Measurements from ENCODE around the gene CCDC157. TPM values are rescaled to one million over a fixed set of nuclear protein-coding genes. Genes with fewer than 3 reads are reported as not detected.
A peak's percentile ranks its signal among the peaks of the same experiment; 100 is the strongest.

CCDC157 gene
- total and polyA plus RNA-seq, 7 experiments from 2014 or later, result 1.4 to 6.9 (median 2.3) TPM

DNA sequence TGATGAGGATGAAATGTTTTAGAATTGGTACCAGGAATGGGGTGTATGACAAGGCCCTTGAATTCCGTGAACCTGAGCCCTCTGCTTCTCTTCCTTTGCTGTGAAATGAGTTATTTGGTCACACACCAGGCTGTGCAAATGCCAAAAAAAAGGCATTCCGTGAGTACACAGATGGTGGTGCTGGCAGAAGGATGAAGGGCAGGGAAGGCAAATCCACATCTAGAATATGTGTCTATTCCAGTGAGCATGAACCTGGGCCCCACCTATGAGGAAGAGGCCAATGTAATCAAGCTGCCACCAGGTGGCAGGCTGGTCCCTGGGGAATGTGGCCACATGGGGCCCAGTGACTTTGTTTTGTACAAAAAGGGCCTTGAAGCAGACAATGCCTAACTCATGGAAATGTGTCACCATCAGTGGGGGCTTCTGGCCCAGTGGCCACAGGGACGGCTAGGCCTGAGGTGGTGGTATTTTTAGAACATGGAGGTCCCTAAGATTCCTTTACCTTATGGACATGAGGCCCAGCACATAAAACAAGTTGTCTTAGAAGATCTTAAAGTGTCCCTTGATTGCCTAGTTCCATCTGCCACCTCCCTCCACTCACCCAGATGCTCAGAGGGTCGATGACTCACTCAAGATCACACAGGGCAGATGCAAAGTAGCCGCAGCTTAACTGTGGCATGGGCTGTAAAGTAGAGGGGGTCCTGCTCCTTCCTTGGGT lies 34.3 kb downstream of the CCDC157 start:
- intact Hi-C loops (cut with micrococcal nuclease), result loop anchor here (1.0 to 10.0 kb wide), 6 partner anchors 35 to 364 kb away; no protein-coding TSS in a partner anchor
- peaks cover 0 to 4% (median 0%) of the 10 kb centered on the region in 5 donors for H3K27me3 Mint-ChIP-seq
- H3K36me3 Mint-ChIP-seq, result peaks cover 0 to 3% (median 0%) of the 10 kb centered on the region in 5 donors
- Histone ChIP-seq H3K36me3 (ENCODE audit: control insufficient read depth in 2 of 3, insufficient read depth in 3 of 3, low read length in 3 of 3) (no peaks in the 10 kb centered on the region), H3K4me1 (ENCODE audit: control insufficient read depth in 2 of 2, insufficient read depth in 2 of 2, low read length in 2 of 2) (peaks cover 3 to 14% of the 10 kb centered on the region in 2 donors), H3K9me3 (ENCODE audit: control insufficient read depth in 2 of 3, low read length in 3 of 3) (no peaks in the 10 kb centered on the region), H3K4me3 (ENCODE audit: low read length) (no peak overlapping the region), H3K27ac (ENCODE audit: low read depth, low read length) (peak overlapping the region; percentile 30), H3K27me3 (ENCODE audit: control insufficient read depth in 2 of 2, insufficient read depth in 2 of 2, low read length in 2 of 2) (no peaks in the 10 kb centered on the region)
- H3K4me1 Mint-ChIP-seq, result peaks cover 26 to 52% (median 38%) of the 10 kb centered on the region in 7 donors
- peak overlapping the region; percentile 82 to 98 (median 84) for H3K27ac Mint-ChIP-seq
- peak; percentile 60 to 85 (median 79) for DNase-seq
- POLR2A ChIA-PET, result interaction anchor here (1.0 to 12.2 kb wide), 6 partner anchors 14 to 101 kb away, joined by 3 to 158 read pairs (median 4); partner anchors contain the start of genes CASTOR1 and MTFP1
- H3K9me3 Mint-ChIP-seq, result no peaks in the 10 kb centered on the region
- CTCF ChIA-PET, result interaction anchor here (0.6 to 9.0 kb wide), 20 partner anchors 15 to 283 kb away, joined by 3 to 157 read pairs (median 4); partner anchors contain the start of genes CASTOR1 and MTFP1
- peak overlapping the region in 2 of 10 donors; percentile 19 to 62 for H3K4me3 Mint-ChIP-seq
- peak; percentile 73 for ATAC-seq

GRCh38 chr22:30392661-30393321 lies 36.0 kb downstream of the CCDC157 start:
- H3K9me3 Mint-ChIP-seq, result no peaks in the 10 kb centered on the region
- H3K4me3 ChIP-seq (ENCODE audit: low read length), result no peak overlapping the region
- DNase-seq, result no peak
- no peak overlapping the region for H3K27ac ChIP-seq (ENCODE audit: low read depth, low read length)
- H3K27me3 Mint-ChIP-seq, result no peaks in the 10 kb centered on the region
- intact Hi-C loops (cut with micrococcal nuclease), result loop anchor here in 1 of 2 donors (5.0 to 10.0 kb wide), 2 partner anchors 285 to 362 kb away; no protein-coding TSS in a partner anchor
- no peak for ATAC-seq
- peaks cover 6 to 16% of the 10 kb centered on the region in 2 donors for H3K4me1 ChIP-seq (ENCODE audit: control insufficient read depth in 2 of 2, insufficient read depth in 2 of 2, low read length in 2 of 2)
- H3K27me3 ChIP-seq (ENCODE audit: control insufficient read depth in 2 of 2, insufficient read depth in 2 of 2, low read length in 2 of 2), result no peaks in the 10 kb centered on the region
- POLR2A ChIA-PET, result interaction anchor here (1.0 to 12.2 kb wide), 4 partner anchors 32 to 103 kb away, joined by 3 to 158 read pairs (median 44); partner anchors contain the start of genes CASTOR1 and MTFP1
- peak overlapping the region in 8 of 9 donors; percentile 32 to 94 (median 70) for H3K27ac Mint-ChIP-seq
- CTCF ChIA-PET, result interaction anchor here (0.7 to 9.0 kb wide), 10 partner anchors 10 to 362 kb away, joined by 3 to 157 read pairs (median 9); partner anchors contain the start of genes CASTOR1 and MTFP1
- peaks cover 22 to 56% (median 44%) of the 10 kb centered on the region in 7 donors for H3K4me1 Mint-ChIP-seq
- peaks cover 0 to 4% (median 0%) of the 10 kb centered on the region in 3 experiments for H3K36me3 ChIP-seq (ENCODE audit: control insufficient read depth in 2 of 3, insufficient read depth in 3 of 3, low read length in 3 of 3)
- H3K36me3 Mint-ChIP-seq, result peaks cover 0 to 3% (median 0%) of the 10 kb centered on the region in 5 donors
- no peaks in the 10 kb centered on the region for H3K9me3 ChIP-seq (ENCODE audit: control insufficient read depth in 2 of 3, low read length in 3 of 3)
- H3K4me3 Mint-ChIP-seq, result peak overlapping the region in 4 of 10 donors; percentile 9 to 52 (median 34)

- H3K4me1 ChIP-seq (ENCODE audit: control insufficient read depth in 2 of 2, insufficient read depth in 2 of 2, low read length in 2 of 2), result peaks cover 6 to 21% of the 10 kb centered on the region in 2 donors
- intact Hi-C loops (cut with micrococcal nuclease), result loop anchor here in 1 of 2 donors (5.0 to 10.0 kb wide), 2 partner anchors 286 to 362 kb away; no protein-coding TSS in a partner anchor
- Mint-ChIP-seq H3K36me3 (peaks cover 0 to 3% (median 0%) of the 10 kb centered on the region in 5 donors), H3K27ac (peak overlapping the region in 4 of 9 donors; percentile 28 to 94 (median 64)), H3K4me3 (peak overlapping the region in 2 of 10 donors; percentile 2 to 52), H3K4me1 (peaks cover 28 to 61% (median 49%) of the 10 kb centered on the region in 7 donors), H3K9me3 (no peaks in the 10 kb centered on the region), H3K27me3 (peaks cover 0 to 5% (median 0%) of the 10 kb centered on the region in 5 donors)
- H3K4me3 ChIP-seq (ENCODE audit: low read length), result no peak overlapping the region
- no peak for ATAC-seq
- no peaks in the 10 kb centered on the region for H3K9me3 ChIP-seq (ENCODE audit: control insufficient read depth in 2 of 3, low read length in 3 of 3)
- POLR2A ChIA-PET, result interaction anchor here (0.6 to 12.2 kb wide), 3 partner anchors 32 to 103 kb away, joined by 3 to 158 read pairs (median 84); partner anchors contain the start of genes CASTOR1 and MTFP1
- DNase-seq, result no peak
- H3K27me3 ChIP-seq (ENCODE audit: control insufficient read depth in 2 of 2, insufficient read depth in 2 of 2, low read length in 2 of 2), result no peaks in the 10 kb centered on the region
- H3K27ac ChIP-seq (ENCODE audit: low read depth, low read length), result no peak overlapping the region
- peaks cover 0 to 4% (median 0%) of the 10 kb centered on the region in 3 experiments for H3K36me3 ChIP-seq (ENCODE audit: control insufficient read depth in 2 of 3, insufficient read depth in 3 of 3, low read length in 3 of 3)
- CTCF ChIA-PET, result interaction anchor here (1.3 to 9.0 kb wide), 4 partner anchors 32 to 130 kb away, joined by 3 to 157 read pairs (median 45); partner anchors contain the start of genes CASTOR1 and MTFP1
These were observed 36.5 kb downstream of the CCDC157 start for GRCh38 chr22:30393322-30393680.

- DNase-seq, result no peak
- Histone ChIP-seq H3K4me1 (ENCODE audit: control insufficient read depth in 2 of 2, insufficient read depth in 2 of 2, low read length in 2 of 2) (peaks cover 11 to 26% of the 10 kb centered on the region in 2 donors), H3K27me3 (ENCODE audit: control insufficient read depth in 2 of 2, insufficient read depth in 2 of 2, low read length in 2 of 2) (no peaks in the 10 kb centered on the region), H3K9me3 (ENCODE audit: control insufficient read depth in 2 of 3, low read length in 3 of 3) (no peaks in the 10 kb centered on the region), H3K4me3 (ENCODE audit: low read length) (no peak overlapping the region), H3K27ac (ENCODE audit: low read depth, low read length) (no peak overlapping the region), H3K36me3 (ENCODE audit: control insufficient read depth in 2 of 3, insufficient read depth in 3 of 3, low read length in 3 of 3) (peaks cover 0 to 4% (median 0%) of the 10 kb centered on the region in 3 experiments)
- H3K4me1 Mint-ChIP-seq, result peaks cover 33 to 67% (median 55%) of the 10 kb centered on the region in 7 donors
- intact Hi-C loops (cut with micrococcal nuclease), result loop anchor here in 1 of 2 donors (5.0 to 10.0 kb wide), 2 partner anchors 287 to 361 kb away; no protein-coding TSS in a partner anchor
- no peaks in the 10 kb centered on the region for H3K9me3 Mint-ChIP-seq
- H3K36me3 Mint-ChIP-seq, result peaks cover 0 to 3% (median 0%) of the 10 kb centered on the region in 5 donors
- ChIA-PET POLR2A (interaction anchor here (0.6 to 12.2 kb wide), 5 partner anchors 26 to 837 kb away, joined by 3 to 158 read pairs (median 3); partner anchors contain the start of gene MTFP1), CTCF (interaction anchor here (0.6 to 4.8 kb wide), 4 partner anchors 31 to 131 kb away, joined by 3 to 38 read pairs (median 8); partner anchors contain the start of gene MTFP1)
- H3K27ac Mint-ChIP-seq, result peak overlapping the region in 4 of 9 donors; percentile 28 to 94 (median 70)
- ATAC-seq, result no peak
- H3K27me3 Mint-ChIP-seq, result peaks cover 0 to 5% (median 0%) of the 10 kb centered on the region in 5 donors
- peak overlapping the region in 2 of 10 donors; percentile 13 to 27 for H3K4me3 Mint-ChIP-seq
These were observed 37.1 kb downstream of the CCDC157 start for GRCh38 chr22:30393885-30394284.

- H3K36me3 ChIP-seq (ENCODE audit: control insufficient read depth in 2 of 3, insufficient read depth in 3 of 3, low read length in 3 of 3), result peaks cover 0 to 4% (median 0%) of the 10 kb centered on the region in 3 experiments
- intact Hi-C loops (cut with micrococcal nuclease), result loop anchor here (1.0 to 10.0 kb wide), 3 partner anchors 27 to 358 kb away; no protein-coding TSS in a partner anchor
These were observed 40.3 kb downstream of the CCDC157 start, which contains the start of gene SEC14L2 for GRCh38 chr22:30396871-30397655. SEC14L2 (plus strand) TSS chr22:30397018; CDS start chr22:30397117, 99 bp downstream.

More at GRCh38 chr22:30396871-30397655, 40.3 kb downstream of the CCDC157 start, which contains the start of gene SEC14L2:
- Histone ChIP-seq H3K4me3 (ENCODE audit: low read length) (peak within 1 kb of the TSS; percentile 71), H3K4me1 (ENCODE audit: control insufficient read depth in 2 of 2, insufficient read depth in 2 of 2, low read length in 2 of 2) (peaks cover 12 to 22% of the 10 kb centered on the region in 2 donors), H3K27ac (ENCODE audit: low read depth, low read length) (peak within 1 kb of the TSS; percentile 77), H3K9me3 (ENCODE audit: control insufficient read depth in 2 of 3, low read length in 3 of 3) (no peaks in the 10 kb centered on the region), H3K27me3 (ENCODE audit: control insufficient read depth in 2 of 2, insufficient read depth in 2 of 2, low read length in 2 of 2) (no peaks in the 10 kb centered on the region)
- Mint-ChIP-seq H3K4me1 (peaks cover 29 to 69% (median 46%) of the 10 kb centered on the region in 7 donors), H3K4me3 (peak within 1 kb of the TSS; percentile 85 to 95 (median 90)), H3K36me3 (peaks cover 0 to 5% (median 0%) of the 10 kb centered on the region in 5 donors), H3K27me3 (peaks cover 0 to 5% (median 0%) of the 10 kb centered on the region in 5 donors), H3K9me3 (no peaks in the 10 kb centered on the region), H3K27ac (peak within 1 kb of the TSS; percentile 77 to 94 (median 91))
- peak; percentile 81 for ATAC-seq
- peak; percentile 26 to 73 (median 50) for DNase-seq
- POLR2A ChIA-PET, result interaction anchor here (0.8 to 12.2 kb wide), 11 partner anchors 9 to 475 kb away, joined by 3 to 158 read pairs (median 5); partner anchors contain the start of genes CASTOR1, CCDC157, MTFP1 and SF3A1
- CTCF ChIA-PET, result interaction anchor here (0.5 to 4.8 kb wide), 9 partner anchors 10 to 189 kb away, joined by 3 to 38 read pairs (median 3); partner anchors contain the start of genes MTFP1 and RNF215

Data from naive thymus-derived CD4-positive, alpha-beta T cell (primary cell).